GM18907 (cell line): ENCODE data around the gene BCAT1.
"Not testable (repeated sequence)": the region's sequence is repeated elsewhere in the genome, so short reads cannot be mapped to it uniquely, and the experiment has no call there.

Experiments used
- ATAC-seq: cut with Tn5 transposase; IDR thresholded peaks from one replicate; pipeline ENCODE4 v1.9.1; 2021; ENCODE audit warnings: mild to moderate bottlenecking, moderate library complexity; ENCODE audit not compliant: unreplicated experiment

Gene BCAT1

DNA sequence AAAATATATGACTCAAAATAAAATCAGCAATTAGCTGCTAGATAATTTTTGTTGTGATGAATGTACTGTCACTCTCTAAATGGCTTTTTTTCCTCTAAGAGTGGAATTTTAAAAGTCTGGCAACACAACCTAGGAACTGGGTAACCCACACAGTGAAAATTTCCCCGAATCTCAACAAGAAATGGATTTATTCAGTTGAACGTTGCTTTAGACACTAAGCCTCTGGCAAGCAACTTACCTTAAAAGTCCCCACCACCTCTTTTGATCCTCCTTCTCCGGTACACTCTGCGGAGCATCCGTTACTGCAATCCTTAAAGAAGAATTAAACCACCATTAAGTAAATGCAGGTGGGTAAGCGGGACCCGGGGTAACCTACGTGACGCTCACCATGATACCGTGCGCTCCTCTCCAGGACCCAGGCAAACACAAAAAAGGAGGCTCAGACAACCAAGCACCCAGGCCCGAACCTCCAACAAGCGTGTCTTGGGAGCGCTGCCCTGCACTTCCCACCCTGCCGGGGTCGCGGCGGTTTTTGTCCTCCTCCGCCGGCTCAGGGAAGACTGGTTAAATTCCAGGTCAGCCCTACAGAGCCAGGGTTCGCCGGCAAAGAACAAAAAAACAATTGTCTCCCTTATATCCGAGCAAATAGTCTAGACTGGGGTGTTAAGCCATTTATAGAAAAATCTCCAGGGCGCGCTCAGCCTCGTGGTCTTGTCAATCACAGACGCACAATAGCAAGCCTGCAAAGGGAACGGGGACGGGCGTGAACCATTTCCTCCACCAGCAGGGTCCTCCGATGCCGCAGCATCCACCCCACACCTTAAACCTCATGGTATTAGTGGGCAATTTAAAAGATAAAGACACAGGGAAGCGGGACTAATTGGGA, 47.1 kb downstream of the BCAT1 start:
- no peak for ATAC-seq

DNA sequence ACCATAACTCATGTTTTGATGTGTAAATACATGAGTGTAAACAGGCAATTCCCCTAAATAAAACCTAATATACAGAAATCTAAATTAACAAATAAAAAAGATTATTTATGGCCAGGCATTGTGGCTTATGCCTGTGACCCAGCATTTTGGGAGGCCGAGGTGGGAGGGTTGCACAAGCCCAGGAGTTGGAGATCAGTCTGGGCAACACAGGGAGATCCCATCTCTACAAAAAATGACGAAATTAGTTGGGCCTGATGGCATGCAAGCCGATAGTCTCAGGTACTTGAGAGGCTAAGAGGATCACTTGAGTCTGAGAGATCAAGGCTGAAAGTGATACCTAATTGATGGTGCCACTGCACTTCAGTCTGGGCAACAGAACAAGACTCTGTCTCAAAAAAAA, 48.7 kb downstream of the BCAT1 start:
- ATAC-seq: no peak

DNA sequence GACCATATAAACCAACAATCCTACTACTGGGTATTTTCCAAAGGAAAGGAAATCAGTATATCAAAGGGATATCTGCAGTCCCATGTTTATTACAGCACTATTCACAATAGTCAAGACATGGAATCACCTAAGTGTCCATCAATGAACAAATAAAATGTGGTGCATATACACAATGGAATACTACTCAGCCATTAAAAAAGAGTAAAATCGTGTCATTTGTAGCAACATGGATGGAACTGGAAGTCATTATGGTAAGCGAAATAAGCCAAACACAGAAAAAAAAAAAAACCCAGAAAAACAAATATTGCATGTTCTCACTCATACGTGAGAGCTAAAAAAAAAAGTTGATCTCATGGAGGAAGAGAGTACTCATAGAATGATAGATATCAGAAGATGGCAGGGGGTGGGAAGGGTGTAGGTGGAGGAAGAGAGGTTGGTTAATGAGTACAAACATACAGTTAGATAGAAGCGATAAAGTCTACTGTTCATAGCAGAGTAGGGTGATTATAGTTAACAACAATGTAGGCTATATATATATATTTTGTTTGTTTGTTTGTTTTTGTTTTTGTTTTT, 49.3 kb downstream of the BCAT1 start:
- no peak for ATAC-seq

GRCh38 chr12:24898606-24899005, 50.3 kb downstream of the BCAT1 start:
- no peak for ATAC-seq

- no peak for ATAC-seq
These were observed 50.7 kb downstream of the BCAT1 start for GRCh38 chr12:24898185-24898584.

GRCh38 chr12:24896171-24896570, 52.7 kb downstream of the BCAT1 start:
- no peak for ATAC-seq

DNA sequence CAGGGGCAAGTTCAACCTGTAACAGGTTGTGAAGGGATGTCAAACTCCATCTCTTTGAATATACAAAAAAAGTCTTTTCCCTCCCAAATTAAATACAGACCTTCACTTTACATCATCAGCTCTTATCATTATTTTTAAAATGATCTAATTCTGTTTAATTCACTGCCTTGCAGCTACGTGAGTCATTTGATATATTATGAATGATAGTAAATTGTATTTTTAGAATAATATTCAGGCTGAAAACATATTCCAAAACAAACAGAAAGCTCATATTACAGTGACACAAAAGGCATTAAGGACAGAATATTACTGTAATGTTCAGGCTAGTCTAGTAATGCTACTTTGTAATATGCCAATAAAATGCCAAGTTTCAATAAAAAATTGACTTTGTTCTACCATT, 53.3 kb downstream of the BCAT1 start:
- ATAC-seq: no peak

- no peak for ATAC-seq
These were observed 54.0 kb downstream of the BCAT1 start for GRCh38 chr12:24894879-24895278.

DNA sequence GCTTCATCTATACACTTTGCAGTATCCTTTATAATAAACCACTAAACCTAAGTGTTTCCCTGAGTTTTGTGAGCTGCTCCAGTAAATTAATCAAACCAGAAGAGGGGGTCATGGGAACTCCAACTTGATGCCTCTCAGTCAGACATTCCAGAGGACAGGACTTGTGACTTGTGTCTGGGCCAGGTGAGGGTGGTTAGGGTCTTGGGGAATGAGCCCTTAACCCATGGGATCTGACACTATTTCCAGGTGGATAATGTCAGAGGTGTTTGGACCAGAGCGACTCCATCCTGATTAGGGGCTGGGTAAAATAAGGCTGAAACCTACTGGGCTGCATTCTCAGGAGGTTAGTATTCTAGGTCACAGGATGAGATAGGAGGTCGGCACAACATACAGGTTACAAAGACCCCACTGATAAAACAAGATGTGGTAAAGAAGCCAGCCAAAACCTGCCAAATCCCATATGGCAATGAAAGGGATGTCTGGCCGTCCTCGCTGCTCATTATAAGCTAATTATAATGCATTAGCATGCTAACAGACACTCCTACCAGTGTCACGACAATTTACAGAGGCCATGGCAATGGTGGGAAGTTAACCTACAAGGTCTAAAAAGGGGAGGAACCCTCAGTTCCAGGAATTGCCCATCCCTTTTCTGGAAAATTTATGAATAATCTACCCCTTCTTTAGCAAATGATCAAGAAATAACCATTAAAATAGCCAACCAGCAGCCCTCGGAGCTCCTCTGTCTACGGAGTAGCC, 58.7 kb downstream of the BCAT1 start:
- ATAC-seq: no peak

DNA sequence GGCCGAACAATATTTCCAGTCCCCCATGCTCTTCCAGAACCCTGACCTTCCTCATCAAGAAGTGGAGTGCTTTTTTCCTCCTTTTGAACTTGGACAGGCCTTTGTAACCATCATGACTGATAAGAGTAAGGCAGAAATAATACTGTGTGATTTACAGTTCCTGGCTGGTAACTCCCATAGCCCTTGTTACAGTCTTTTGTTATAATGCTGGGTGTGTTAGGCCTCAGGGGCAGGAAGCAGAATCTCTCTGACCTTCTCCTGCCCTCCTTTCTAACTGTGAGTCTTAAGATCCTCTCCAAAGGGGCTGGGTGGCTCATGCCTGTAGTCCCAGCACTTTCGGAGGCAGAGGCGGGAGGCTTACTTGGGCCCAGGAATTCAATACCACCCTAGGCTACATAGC, 59.5 kb downstream of the BCAT1 start:
- ATAC-seq: no peak

DNA sequence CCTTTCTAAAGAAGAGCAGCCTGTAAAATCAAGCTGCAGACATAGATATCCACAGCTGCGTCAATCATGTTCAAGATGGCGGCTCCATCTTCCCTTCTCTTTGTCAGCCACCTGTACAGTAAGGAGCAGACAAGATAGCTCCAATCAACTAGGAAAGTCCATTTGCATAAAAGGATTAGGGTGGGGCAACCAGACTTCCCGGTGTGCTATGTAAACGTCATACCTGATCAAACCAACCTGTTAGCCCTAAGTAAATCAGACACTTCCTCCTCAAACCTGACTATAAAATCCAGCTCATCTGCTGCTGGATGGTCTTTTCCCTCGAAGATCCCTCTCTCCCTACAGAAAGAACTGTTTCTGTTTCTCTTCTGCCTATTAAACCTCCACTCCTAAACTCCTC, 60.1 kb downstream of the BCAT1 start:
- no peak for ATAC-seq

- ATAC-seq: no peak
These were observed 64.0 kb downstream of the BCAT1 start for GRCh38 chr12:24884911-24885310.

DNA sequence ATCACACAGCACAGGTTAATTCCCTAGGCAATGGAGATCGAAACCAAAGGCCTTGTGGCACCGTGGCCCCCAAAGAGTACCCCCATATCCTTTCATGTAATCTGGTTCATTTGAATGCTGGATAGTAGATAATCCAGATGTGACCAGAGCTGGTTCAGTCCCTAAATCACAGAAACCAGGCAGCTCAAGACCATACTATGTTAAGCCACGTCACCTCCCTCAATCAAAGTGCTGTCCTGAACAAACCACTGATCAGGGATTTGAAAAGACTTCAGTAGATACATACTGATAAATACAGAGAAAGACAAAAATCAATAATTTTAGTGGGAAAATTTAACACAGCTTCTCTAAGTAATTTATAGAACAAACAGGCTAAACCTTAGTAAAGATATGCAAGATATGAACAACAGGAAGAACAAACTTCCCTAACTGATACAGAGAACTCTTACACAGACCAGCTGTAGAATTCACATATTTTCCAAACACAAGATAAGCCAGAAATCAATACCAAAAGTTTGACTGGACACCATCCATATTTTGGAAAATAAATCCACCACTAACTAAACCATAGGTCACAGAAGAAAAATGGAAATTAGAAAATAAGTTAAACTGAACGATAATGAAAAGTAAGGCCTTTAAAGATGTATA, 67.1 kb downstream of the BCAT1 start:
- no peak for ATAC-seq

GRCh38 chr12:24881227-24881626, 67.7 kb downstream of the BCAT1 start:
- no peak for ATAC-seq

DNA sequence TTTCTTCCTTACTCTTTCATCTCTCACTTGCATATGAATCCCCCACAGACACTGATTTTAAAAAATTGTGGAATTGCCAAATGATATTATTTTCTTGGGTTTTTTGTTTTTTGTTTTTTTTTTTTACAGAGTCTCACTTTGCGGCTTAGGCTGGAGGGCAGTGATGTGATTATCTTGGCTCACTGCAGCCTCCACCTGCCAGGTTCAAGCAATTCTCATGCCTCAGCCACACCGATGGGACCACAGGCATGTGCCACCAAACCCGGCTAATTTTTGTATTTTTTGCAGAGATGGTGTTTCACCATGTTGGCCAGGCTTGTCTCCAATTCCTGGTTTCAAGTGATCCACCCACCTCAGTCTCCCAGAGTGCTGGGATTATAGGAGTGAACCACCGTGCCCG, 68.2 kb downstream of the BCAT1 start:
- ATAC-seq: no peak

GRCh38 chr12:24879644-24880043, 69.3 kb downstream of the BCAT1 start:
- ATAC-seq: no peak

GRCh38 chr12:24875014-24875413, 73.9 kb downstream of the BCAT1 start:
- ATAC-seq: no peak

DNA sequence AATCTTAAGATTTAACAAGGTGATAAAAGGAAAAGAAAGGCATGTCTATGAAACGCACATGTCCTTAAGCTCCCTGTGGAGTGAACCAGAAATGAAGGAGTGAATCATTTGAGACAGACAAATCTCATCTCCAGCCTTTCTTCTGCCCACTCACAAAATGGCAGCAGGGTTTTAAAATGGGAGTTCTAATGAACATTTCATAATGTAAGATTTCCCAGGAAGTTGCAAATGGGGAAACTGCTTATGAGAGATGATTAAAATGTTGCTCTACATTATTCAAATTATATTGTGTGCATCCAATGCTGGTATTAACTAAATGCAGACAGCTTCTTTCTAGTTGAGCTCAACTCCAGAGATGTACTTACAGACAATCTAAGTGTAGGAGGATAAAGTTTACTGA, 76.7 kb downstream of the BCAT1 start:
- no peak for ATAC-seq

GRCh38 chr12:24866139-24866538, 82.8 kb downstream of the BCAT1 start:
- not testable (repeated sequence) for ATAC-seq

- no peak for ATAC-seq
These were observed 84.1 kb downstream of the BCAT1 start for GRCh38 chr12:24864796-24865125.

- ATAC-seq: peak; percentile 79
These were observed 86.9 kb downstream of the BCAT1 start for GRCh38 chr12:24861766-24862540.
